SK-N-SH treated with all-trans-retinoic acid at 6 μM for 48 hours (cell line): ENCODE results near the gene RPL27A.

Source experiments
- CSRNP3 ChIP-seq: fragments of 250-450 bp; sonication (Bioruptor Pico); IDR thresholded peaks from 2 replicates; pipeline ENCODE4 v1.5.1; 2021; ENCODE audit warnings: mild to moderate bottlenecking, moderate library complexity
- GLIS3 ChIP-seq: fragments of 250-450 bp; sonication (Bioruptor Pico); IDR thresholded peaks from 2 replicates; pipeline ENCODE4 v1.5.0; 2020; ENCODE audit warnings: mild to moderate bottlenecking, moderate library complexity

- no peak for TF ChIP-seq GLIS3
- TF ChIP-seq CSRNP3: no peak
Observed at GRCh38 chr11:8671193-8671612, 11.4 kb upstream of the RPL27A start.
